ENCODE data around the gene ZSCAN18. TPM values are rescaled to one million over a fixed set of nuclear protein-coding genes. Genes with fewer than 3 reads are reported as not detected.

The ZSCAN18 gene
- total and polyA plus RNA-seq, 2 experiments from 2014 or later: 127 to 243 TPM

DNA sequence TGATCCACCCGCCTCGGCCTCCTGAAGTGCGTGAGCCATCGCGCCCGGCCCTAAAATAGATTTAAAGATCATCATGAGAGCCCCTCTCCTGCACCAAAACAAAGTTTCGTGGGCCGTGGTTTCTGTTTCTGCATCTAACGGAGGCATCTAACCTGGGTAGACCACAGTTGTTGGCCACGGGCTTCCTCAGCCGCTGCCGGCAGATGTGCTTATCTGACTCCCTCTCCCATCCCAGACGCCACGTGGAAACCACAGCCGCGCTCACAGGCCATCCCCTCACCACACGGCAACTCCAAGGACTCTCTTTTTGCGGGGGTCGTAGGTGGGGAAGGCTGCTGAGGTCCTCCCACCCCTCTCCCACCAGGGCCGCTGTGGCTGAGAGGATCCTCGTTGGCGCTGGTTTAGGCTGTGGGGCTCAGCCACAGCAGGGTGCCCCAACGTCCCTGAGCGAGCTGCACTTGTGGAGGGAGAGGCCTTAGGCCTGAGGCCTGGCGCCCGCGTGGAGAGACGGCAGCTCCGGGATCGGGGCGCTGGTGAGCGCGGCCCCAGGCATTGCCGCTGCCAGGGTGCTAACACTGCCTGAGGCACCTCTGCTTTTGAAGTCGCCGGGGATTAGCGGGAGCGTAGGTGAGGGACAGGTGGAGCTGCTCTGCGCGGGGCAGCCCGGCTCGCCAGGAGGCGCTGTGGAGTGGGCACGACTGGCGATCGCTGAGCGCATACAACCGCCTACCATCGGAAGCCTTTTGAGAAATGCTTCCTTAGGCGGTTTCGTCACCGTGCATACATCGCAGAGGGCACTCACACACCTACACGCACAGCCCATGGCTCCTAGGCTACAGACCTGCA is 55.3 kb downstream of the ZSCAN18 start:
- H3K9me3 ChIP-seq (ENCODE audit: low read depth): no peaks in the 10 kb centered on the region
- no peaks in the 10 kb centered on the region for H3K4me1 ChIP-seq (ENCODE audit: low read depth)
- no peak for TF ChIP-seq CTCF (IDR thresholded peaks at IDR 0.05; ENCODE audit: low read depth, low read length)
- H3K4me3 ChIP-seq: no peak overlapping the region
- no peaks in the 10 kb centered on the region for H3K36me3 ChIP-seq
- no peak overlapping the region for H3K27ac ChIP-seq
- no peak for DNase-seq (ENCODE audit: low read depth in 1 of 2, low spot score in 1 of 2)
- no peaks in the 10 kb centered on the region for H3K27me3 ChIP-seq

DNA sequence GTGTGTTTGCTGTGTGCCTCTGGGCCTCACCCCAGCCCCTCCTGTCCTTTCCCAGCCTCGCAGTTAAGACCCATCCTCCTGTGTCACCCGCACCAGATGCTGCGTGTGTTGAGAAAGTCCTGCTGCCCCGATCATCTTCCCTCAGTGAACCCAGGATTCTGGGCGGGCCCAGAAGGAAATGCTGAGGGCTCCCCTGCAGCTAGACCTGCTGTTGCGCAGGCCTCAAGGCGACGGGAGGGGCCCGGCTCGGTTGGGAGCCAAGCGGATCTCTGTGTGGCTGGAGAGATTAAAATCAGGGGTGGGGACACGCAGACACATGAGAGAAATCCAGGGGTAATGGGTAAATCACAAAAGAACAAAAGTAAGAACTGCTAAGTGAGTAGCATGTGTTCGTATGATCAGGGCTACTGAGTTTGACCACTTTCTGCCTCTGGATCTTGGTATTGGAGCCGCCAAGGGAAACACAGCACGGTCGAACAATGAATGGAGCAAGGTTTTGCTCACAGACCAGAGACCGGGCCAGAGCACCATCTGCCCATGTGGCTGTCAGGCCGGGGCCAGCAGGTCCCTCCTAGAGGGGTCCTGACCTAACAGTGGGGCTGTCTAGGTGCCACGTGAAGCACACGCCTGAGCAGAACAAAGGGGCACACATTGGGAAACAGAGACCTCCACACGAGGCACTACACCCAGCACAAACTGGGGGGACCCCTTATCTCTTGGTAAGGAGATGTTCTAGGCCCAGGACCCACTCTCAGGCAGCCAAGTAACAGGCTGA is 57.1 kb downstream of the ZSCAN18 start:
- DNase-seq (ENCODE audit: low read depth in 1 of 2, low spot score in 1 of 2): no peak
- H3K4me3 ChIP-seq: no peak overlapping the region
- no peaks in the 10 kb centered on the region for H3K36me3 ChIP-seq
- no peaks in the 10 kb centered on the region for H3K4me1 ChIP-seq (ENCODE audit: low read depth)
- no peaks in the 10 kb centered on the region for H3K9me3 ChIP-seq (ENCODE audit: low read depth)
- H3K27me3 ChIP-seq: no peaks in the 10 kb centered on the region
- H3K27ac ChIP-seq: no peak overlapping the region
- TF ChIP-seq CTCF (IDR thresholded peaks at IDR 0.05; ENCODE audit: low read depth, low read length): no peak

GRCh38 chr19:58038688-58039204 is 59.3 kb downstream of the ZSCAN18 start:
- Histone ChIP-seq H3K9me3 (ENCODE audit: low read depth) (no peaks in the 10 kb centered on the region), H3K27me3 (no peaks in the 10 kb centered on the region), H3K4me3 (no peak overlapping the region), H3K36me3 (no peaks in the 10 kb centered on the region), H3K27ac (peak overlapping the region; percentile 22), H3K4me1 (ENCODE audit: low read depth) (no peaks in the 10 kb centered on the region)
- no peak for TF ChIP-seq CTCF (IDR thresholded peaks at IDR 0.05; ENCODE audit: low read depth, low read length)
- peak in 1 of 2 donors; percentile 49 for DNase-seq (ENCODE audit: low read depth in 1 of 2, low spot score in 1 of 2)

DNA sequence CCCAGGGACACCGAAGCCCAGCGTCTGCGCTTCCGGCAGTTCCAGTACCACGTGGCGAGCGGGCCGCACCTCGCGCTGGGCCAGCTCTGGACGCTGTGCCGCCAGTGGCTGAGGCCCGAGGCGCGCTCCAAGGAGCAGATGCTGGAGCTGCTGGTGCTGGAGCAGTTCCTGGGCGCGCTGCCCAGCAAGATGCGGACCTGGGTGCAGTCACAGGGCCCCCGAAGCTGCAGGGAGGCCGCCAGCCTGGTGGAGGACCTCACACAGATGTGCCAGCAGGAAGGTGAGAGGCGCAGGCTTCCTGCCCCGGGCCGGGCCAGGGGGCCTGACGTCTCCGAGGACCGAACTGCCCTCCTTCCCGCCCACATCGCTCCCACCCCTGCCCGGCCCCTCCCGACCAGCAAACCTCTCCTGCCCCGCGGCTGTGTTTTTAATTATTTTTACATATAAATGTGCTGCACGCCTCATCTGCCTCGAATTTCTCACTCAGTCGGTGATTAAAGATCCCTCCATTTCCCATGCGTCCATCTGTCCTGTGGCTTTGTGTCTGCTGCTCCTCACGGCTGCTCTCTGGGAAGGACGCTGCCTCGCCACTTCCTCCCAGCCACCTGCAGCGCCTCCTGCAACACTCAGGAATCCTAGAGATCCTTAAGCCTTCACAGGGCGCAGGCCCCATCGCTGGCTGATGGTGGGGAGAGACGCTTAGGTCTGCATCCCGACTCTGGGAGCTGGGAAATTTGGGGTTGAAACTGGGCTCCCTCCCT is 59.9 kb downstream of the ZSCAN18 start:
- no peaks in the 10 kb centered on the region for H3K36me3 ChIP-seq
- H3K27me3 ChIP-seq: no peaks in the 10 kb centered on the region
- H3K4me3 ChIP-seq: no peak overlapping the region
- H3K9me3 ChIP-seq (ENCODE audit: low read depth): no peaks in the 10 kb centered on the region
- peak in 1 of 2 donors; percentile 12 for DNase-seq (ENCODE audit: low read depth in 1 of 2, low spot score in 1 of 2)
- H3K4me1 ChIP-seq (ENCODE audit: low read depth): no peaks in the 10 kb centered on the region
- TF ChIP-seq CTCF (IDR thresholded peaks at IDR 0.05; ENCODE audit: low read depth, low read length): no peak
- H3K27ac ChIP-seq: peak overlapping the region; percentile 2

GRCh38 chr19:58035863-58036262 is 62.2 kb downstream of the ZSCAN18 start:
- Histone ChIP-seq H3K36me3 (no peaks in the 10 kb centered on the region), H3K4me1 (ENCODE audit: low read depth) (no peaks in the 10 kb centered on the region), H3K4me3 (no peak overlapping the region), H3K9me3 (ENCODE audit: low read depth) (no peaks in the 10 kb centered on the region), H3K27me3 (no peaks in the 10 kb centered on the region), H3K27ac (no peak overlapping the region)
- no peak for TF ChIP-seq CTCF (IDR thresholded peaks at IDR 0.05; ENCODE audit: low read depth, low read length)
- DNase-seq (ENCODE audit: low read depth in 1 of 2, low spot score in 1 of 2): no peak
